ENCODE measurements around the gene HCN3.

- no peak for TF ChIP-seq CTCF (IDR thresholded peaks at IDR 0.05)
- TF ChIP-seq EP300 (IDR thresholded peaks at IDR 0.05; ENCODE audit: low read depth): no peak
Measured at GRCh38 chr1:155321639-155322503, 44.6 kb downstream of the HCN3 start.

All from transverse colon (tissue), 3 donors.